NCI-H2029 treated with DMSO at 0.1 percent for 48 hours (cell line): ENCODE data around the gene CHM.
"Not testable (repeated sequence)": the region's sequence is repeated elsewhere in the genome, so short reads cannot be mapped to it uniquely, and the experiment has no call there.

Source experiments
- DNase-seq: peaks from one replicate; lab custom pipeline; 2025; lab: John Stamatoyannopoulos, UW

Gene CHM

GRCh38 chrX:85995641-85996040, 51.7 kb downstream of the CHM start:
- DNase-seq, result no peak

DNA sequence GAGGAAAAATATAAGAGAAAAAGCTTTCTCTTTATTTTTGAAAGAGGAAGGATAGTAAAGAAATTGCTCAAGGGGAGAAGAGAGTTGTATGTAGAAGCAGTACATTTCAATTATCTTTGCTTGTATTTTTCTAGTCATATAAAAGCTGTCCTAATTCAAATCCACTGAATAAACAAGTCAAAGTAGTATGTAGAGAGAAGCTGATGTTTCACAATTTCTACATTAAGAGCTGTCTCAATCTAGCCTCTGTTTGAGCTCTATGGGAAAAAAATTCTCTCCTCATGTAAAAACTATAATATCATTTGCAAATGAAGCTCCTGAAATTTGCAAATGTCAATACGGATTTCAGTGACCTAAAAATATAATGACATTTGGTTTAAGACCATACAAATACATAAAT, 52.6 kb downstream of the CHM start:
- DNase-seq, result no peak

DNA sequence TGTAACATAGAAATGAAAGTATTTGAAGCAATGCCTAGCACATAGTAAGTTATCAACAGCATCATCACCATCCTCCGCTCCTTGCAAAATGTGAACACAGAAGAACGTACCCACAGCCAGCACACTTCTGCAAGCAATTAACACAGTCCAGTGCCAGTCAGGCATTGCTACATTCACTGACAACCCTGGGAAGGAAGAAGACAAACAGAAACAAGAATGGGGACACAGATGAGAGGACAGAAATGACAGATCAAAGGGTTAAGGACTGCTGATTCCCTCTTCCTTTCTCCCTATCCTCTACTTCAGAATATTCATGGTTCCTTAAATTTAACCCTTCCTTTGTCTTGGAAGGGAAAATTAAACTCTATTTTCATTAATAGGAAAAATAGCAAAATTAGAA, 53.1 kb downstream of the CHM start:
- no peak for DNase-seq

DNA sequence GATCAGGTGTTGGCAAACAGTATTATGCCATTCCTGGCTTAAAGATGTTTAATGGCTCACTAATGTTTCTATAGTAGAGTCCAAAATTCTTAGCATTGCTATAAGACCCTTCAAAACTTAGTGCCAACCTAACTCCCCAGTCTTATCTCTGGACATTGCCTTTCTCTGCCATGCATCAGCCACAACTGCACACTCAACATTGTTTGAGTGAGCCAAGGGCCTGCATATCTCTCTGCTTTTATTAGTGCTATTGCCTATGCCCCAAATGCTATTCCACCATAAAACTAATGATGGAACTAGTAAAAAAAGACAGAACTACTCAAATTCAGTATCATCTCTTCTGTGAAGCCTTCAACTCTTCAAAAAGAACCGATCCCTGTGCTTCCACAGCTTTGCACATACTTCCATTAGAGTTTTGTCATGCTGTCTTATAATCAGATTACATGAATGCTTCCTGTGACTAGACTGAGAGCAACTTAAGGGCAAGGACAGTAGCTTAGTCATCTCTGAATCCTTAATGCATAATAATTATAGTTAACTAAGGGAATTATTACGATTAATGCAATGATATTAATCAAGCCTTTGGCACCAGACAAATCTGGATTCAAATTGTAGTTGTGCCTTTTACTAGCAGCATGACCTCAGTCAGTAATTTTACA, 53.7 kb downstream of the CHM start:
- DNase-seq, result no peak

GRCh38 chrX:85992811-85993229, 54.5 kb downstream of the CHM start:
- peak; percentile 48 for DNase-seq

- no peak for DNase-seq
Observed at GRCh38 chrX:85988353-85988752, 59.0 kb downstream of the CHM start.

DNA sequence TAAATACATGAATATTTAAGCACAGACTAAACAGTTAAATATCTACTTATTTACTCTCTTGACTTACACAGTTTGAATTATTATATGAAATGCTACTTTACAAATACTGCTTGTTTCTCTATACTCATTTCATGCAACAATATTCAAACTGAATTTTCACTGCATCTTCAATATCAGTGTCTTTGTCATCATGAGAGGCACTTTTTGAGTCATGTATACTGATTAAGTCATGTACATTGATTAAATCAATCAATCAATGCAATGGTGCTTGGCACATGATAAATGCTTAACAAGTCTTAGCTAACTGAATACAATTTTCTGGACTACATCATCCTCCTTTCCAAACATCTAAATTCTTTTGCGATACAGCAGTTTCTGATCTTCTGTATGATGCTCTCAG, 67.1 kb downstream of the CHM start:
- no peak for DNase-seq

GRCh38 chrX:85977218-85977617, 70.1 kb downstream of the CHM start:
- no peak for DNase-seq

DNA sequence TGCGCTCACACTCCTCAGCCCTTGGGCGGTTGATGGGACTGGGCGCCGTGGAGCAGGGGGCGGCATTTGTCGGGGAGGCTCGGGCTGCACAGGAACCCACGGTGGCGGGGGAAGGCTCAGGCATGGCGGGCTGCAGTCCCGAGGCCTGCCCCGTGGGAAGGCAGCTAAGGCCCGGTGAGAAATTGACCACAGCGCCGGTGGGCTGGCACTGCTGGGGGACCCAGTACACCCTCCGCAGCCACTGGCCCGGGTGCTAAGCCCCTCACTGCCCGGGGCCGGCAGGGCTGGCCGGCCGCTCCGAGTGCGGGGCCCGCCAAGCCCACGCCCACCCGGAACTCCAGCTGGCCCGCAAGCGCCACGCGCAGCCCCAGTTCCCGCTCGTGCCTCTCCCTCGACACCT, 75.0 kb downstream of the CHM start:
- not testable (repeated sequence) for DNase-seq

DNA sequence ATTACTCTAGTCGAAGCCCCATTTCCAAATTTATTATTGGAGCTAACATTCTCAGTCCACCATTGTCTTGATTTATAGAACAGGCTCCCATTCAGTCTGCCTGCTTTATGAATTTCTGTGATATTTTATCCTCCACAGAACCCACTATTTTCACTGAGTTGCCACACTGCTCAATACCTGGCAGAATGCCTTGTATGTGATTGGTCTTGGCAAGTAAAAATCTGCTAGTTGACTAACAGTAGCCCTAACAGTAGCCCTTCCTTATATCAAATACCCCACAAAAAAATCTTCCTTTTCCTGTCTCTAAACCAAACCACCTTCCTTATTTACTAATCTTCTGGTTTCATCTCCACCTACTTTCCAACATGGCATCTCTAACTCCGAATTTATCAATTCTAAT, 82.6 kb downstream of the CHM start:
- DNase-seq, result no peak

- no peak for DNase-seq
Observed at GRCh38 chrX:85963736-85964135, 83.6 kb downstream of the CHM start.

GRCh38 chrX:85955510-85955909, 91.8 kb downstream of the CHM start:
- DNase-seq, result no peak

- not testable (repeated sequence) for DNase-seq
Observed at GRCh38 chrX:85944751-85945150, 102.6 kb downstream of the CHM start.

DNA sequence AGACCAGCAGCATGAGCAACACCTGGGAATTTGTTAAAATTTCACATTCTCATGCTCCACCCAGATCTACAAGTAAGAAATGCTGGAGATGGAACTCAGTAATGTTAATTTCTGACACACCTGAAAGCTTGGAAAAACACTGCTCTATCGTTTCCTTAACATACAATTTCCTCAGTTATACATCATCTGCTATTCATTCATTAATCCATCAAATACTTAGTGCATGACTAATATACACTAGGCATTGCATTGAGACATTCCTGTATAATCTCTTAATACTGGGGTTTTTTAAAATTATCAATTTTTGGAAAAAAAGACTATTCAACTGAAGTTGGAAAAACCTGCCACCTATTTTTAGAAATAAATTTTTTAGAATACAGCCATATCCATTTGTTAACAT, 106.1 kb downstream of the CHM start:
- DNase-seq, result no peak

DNA sequence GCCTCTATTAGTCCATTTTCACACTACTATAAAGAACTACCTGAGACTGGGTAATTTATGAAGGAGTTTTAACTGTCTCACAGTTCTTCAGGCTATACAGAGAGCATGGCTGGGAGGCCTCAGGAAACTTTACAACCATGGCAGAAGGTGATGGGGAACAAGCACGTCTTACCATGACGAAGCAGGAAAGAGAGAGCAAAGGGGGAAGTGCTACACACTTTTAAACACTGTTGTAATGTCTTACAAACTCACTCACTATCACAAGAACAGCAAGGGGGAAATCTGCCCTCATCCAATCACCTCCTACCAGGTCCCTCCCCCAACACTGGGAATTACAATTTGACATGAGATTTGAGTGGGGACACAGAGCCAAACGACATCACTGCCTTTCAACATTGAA, 107.4 kb downstream of the CHM start:
- DNase-seq, result not testable (repeated sequence)

GRCh38 chrX:85934399-85934798, 113.0 kb downstream of the CHM start:
- not testable (repeated sequence) for DNase-seq

DNA sequence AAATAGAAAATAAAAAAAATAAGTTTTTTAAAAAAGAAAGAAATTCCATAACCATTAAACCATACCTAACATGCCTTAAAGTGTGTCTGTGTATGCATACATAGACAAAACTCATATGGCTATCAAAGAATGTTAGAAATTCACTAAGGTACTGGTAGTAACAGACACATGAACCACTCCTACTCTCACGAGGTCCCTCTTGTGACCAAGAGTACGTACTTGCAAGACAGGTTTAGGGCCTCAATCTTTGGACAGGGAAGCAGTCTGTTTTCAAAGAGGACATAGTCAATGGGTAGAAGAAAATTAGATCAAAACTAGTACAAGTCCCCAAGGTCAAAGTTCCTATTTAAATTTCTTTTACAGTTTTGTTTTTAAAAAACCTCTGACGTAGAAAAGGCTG, 117.3 kb downstream of the CHM start:
- DNase-seq, result no peak

- no peak for DNase-seq
Observed at GRCh38 chrX:85928606-85929005, 118.8 kb downstream of the CHM start.

- no peak for DNase-seq
Observed at GRCh38 chrX:85927740-85928139, 119.6 kb downstream of the CHM start.

DNA sequence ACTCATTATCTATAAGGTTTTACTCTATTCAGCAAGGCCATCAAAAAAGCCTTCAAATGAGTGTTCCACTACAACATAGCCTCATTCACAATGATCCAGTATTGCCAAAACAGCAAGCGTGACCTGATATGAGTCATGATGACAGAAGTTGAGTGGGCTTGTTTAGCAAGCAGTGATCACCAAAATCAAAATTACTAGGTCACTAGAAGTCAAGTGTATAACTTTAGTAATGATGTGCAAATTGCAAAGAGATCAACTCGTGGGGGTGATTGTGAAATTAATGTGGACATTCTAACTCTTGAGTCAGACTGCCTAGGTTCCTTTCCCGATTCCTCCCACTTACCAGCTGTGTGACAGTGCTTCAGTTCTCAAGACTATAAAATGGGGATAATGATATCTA, 124.5 kb downstream of the CHM start:
- DNase-seq, result no peak

DNA sequence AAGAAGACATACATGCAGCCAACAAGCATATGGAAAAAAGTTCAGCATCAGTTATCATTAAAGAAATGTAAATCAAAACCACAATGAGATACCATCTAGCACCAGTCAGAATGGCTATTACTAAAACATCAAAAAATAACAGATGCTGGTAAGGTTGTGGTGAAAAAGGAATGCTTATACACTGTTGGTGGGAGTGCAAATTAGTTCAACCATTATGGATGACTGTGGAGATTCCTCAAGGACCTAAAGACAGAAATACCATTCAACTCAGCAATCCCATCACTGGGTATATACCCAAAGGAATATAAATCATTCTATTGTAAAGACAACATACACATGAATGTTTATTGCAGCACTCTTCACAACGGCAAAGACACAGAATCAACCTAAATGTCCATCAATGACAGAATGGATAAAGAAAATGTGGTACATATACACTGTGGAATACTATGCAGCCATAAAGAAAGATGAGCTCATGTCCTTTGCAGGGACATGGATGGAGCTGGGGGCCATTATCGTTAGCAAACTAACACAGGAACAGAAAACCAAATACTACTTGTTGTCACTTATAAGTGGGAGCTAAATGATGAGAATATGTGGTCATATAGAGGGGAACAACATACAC, 130.6 kb downstream of the CHM start:
- not testable (repeated sequence) for DNase-seq

DNA sequence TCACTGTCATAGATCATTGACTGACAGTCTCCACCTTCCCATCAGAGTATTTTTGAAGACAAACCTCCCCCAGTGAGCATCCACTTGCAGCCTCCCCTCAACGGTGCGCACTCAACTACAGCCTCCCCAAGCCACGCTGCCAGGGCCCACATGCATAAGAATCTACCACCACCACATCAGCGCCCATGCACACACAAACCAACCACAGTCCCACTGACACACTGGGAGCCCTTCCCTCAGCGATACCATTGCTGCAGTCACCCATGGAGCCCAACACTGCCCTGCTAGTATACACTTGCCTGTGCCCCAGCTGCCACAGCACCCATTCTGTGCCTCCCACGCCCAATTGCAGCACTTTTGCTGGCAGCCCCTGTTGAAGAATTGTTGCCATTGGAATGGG, 132.9 kb downstream of the CHM start:
- DNase-seq, result no peak

DNA sequence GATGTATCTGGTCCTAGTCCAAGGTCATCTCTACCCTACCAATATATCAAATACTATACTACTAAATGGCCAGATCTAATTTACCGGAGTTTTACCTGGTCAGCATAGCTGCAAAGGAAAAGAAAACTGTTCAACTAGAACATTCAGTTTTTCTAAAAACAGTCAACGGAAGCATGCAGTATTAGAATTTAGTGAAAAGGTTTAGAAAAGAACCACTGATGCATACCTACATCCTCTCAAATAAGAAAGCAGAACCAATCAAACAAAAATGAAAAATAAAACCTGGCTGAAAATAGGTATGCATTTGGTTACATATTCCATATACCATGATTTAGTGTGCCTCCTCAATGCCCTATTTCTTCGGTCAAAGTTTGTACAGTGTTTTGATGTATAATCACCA, 140.0 kb downstream of the CHM start:
- DNase-seq, result no peak

DNA sequence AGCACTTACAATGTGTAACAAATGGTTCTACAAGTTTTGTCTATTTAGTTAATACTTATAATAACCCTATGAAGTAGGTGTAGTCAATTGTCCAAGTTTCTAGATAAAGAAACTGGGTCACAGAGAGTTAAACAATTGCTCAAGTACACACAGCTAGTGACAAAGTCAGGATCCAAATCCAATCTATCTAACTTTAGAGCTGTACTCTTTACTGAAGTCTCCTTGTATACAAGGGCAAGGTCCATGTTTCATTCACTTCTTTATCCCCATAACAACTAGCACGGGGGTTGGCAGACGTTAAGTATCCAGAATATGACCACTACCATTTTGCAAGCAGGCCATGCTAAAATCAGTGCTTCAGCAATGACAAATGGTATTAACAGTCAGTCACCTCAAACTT, 141.0 kb downstream of the CHM start:
- DNase-seq, result no peak
